ENCODE data around the gene LRMDA. TPM values are rescaled to one million over a fixed set of nuclear protein-coding genes. Genes with fewer than 3 reads are reported as not detected.

The LRMDA gene
- total and polyA plus RNA-seq, 2 donors (not counting 1 experiment from before 2014, with no cell fraction given): 0.12 TPM; not detected in 1

DNA sequence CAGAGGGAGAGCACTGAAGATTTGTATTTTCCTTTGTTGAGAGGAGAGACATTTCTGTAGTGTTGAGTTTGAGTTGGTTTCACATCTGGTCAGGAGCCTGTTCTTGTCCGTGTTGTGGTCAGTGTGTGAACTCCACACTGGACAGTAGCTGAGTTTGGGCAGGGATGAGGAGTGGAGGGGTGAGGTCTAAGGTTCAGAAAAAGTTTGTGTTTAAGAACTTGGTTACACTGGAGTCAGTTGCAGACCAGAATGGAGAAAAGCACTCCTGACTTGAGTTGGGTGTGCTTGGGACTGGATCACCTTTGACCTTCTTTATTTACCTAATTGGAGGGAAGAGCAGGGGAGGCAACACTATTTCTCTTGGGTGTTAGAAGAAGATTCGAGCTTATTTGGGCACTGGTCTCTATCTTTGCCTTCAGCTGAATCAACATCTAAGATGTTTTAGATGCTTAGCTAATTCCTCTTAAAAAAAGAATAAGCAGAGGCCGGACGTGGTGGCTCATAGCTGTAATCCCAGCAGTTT, 8.9 kb downstream of the LRMDA start:
- ChIA-PET CTCF (interaction anchor here (0.6 kb wide), 1 partner anchor 1495 kb away, joined by 3 read pairs; no protein-coding TSS in a partner anchor), POLR2A (no interaction called here)
- Histone ChIP-seq H2AFZ (ENCODE audit: insufficient read depth, low read depth, low read length, poor library complexity, severe bottlenecking) (no peak overlapping the region), H4K20me1 (ENCODE audit: control insufficient read depth, insufficient read depth, low read length, poor library complexity, severe bottlenecking) (no peaks in the 10 kb centered on the region), H3K36me3 (replicated peaks in 1 of 2; ENCODE audit: control extremely low read depth in 1 of 2, control insufficient read depth in 1 of 2, extremely low read depth in 1 of 2, insufficient read depth in 2 of 2, low read length in 1 of 2) (no peaks in the 10 kb centered on the region), H3K27ac (ENCODE audit: low read length in 2 of 2) (no peak overlapping the region), H3K79me2 (ENCODE audit: control insufficient read depth, insufficient read depth, low read length) (no peaks in the 10 kb centered on the region), H3K4me3 (ENCODE audit: control extremely low read depth in 1 of 5, extremely low read depth in 1 of 5, insufficient read depth in 1 of 5, low read depth in 2 of 5, low read length in 4 of 5) (no peak overlapping the region), H3K4me1 (ENCODE audit: control insufficient read depth in 2 of 2, insufficient read depth in 2 of 2, low read length in 2 of 2) (no peaks in the 10 kb centered on the region), H3K27me3 (replicated peaks in 1 of 4; ENCODE audit: control extremely low read depth in 1 of 4, control insufficient read depth in 3 of 4, insufficient read depth in 4 of 4, low read length in 3 of 4) (no peaks in the 10 kb centered on the region), H3K9me3 (ENCODE audit: control extremely low read depth in 1 of 3, control insufficient read depth in 2 of 3, insufficient read depth in 1 of 3, low read length in 2 of 3) (peaks cover 4 to 13% (median 7%) of the 10 kb centered on the region in 3 donors), H3K9ac (ENCODE audit: low read length) (no peak overlapping the region), H3K4me2 (replicated peaks; ENCODE audit: low read depth, low read length, poor library complexity, severe bottlenecking) (no peak overlapping the region)
- peaks cover 10% of the 10 kb centered on the region for H3K9me3 Mint-ChIP-seq (ENCODE audit: insufficient read depth)
- no peaks in the 10 kb centered on the region for H3K4me1 Mint-ChIP-seq
- H3K4me3 Mint-ChIP-seq: no peak overlapping the region
- no peak for ATAC-seq (ENCODE audit: low read depth)
- WGBS (ENCODE audit: insufficient coverage): 94% methylated on average over 4 of the region's 4 CpGs
- H3K27me3 Mint-ChIP-seq: peaks cover 19% of the 10 kb centered on the region
- DNase-seq: no peak
- no peak for TF ChIP-seq EZH2 (IDR thresholded peaks at IDR 0.05; ENCODE audit: borderline replicate concordance, insufficient read depth, low read depth, low read length, poor library complexity, severe bottlenecking)
- TF ChIP-seq, protein P1, sequence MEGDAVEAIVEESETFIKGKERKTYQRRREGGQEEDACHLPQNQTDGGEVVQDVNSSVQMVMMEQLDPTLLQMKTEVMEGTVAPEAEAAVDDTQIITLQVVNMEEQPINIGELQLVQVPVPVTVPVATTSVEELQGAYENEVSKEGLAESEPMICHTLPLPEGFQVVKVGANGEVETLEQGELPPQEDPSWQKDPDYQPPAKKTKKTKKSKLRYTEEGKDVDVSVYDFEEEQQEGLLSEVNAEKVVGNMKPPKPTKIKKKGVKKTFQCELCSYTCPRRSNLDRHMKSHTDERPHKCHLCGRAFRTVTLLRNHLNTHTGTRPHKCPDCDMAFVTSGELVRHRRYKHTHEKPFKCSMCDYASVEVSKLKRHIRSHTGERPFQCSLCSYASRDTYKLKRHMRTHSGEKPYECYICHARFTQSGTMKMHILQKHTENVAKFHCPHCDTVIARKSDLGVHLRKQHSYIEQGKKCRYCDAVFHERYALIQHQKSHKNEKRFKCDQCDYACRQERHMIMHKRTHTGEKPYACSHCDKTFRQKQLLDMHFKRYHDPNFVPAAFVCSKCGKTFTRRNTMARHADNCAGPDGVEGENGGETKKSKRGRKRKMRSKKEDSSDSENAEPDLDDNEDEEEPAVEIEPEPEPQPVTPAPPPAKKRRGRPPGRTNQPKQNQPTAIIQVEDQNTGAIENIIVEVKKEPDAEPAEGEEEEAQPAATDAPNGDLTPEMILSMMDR (IDR thresholded peaks at IDR 0.05): no peak
- intact Hi-C loops (cut with micrococcal nuclease): no loop called here
- no peak overlapping the region for H3K27ac Mint-ChIP-seq

DNA sequence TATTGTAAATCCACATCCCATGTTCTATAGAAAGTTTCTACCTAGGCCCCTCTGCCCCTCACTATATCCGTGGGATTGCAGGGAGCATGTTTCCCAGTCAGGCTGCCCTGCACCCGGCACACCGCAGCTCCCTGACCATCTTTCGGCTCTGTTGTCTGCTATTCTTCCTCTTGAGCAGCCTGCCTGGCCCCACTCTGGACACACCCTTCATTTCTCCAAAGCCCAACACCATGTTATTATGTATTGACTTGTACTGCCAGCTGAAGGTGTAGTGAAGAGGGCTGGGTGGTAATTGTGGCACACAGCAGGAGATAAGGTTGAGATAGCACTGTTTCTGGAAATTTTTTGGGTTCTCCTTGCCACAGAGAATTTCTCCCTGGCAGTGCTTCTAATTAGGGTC, 9.8 kb downstream of the LRMDA start:
- no peak overlapping the region for H2AFZ ChIP-seq (ENCODE audit: insufficient read depth, low read depth, low read length, poor library complexity, severe bottlenecking)
- Mint-ChIP-seq H3K4me3 (no peak overlapping the region), H3K27ac (no peak overlapping the region), H3K4me1 (no peaks in the 10 kb centered on the region), H3K9me3 (ENCODE audit: insufficient read depth) (peaks cover 10% of the 10 kb centered on the region), H3K27me3 (peaks cover 17% of the 10 kb centered on the region)
- TF ChIP-seq EZH2 (IDR thresholded peaks at IDR 0.05; ENCODE audit: borderline replicate concordance, insufficient read depth, low read depth, low read length, poor library complexity, severe bottlenecking): no peak
- intact Hi-C loops (cut with micrococcal nuclease): no loop called here
- POLR2A ChIA-PET: no interaction called here
- DNase-seq: no peak
- H4K20me1 ChIP-seq (ENCODE audit: control insufficient read depth, insufficient read depth, low read length, poor library complexity, severe bottlenecking): no peaks in the 10 kb centered on the region
- H3K36me3 ChIP-seq (replicated peaks in 1 of 2; ENCODE audit: control extremely low read depth in 1 of 2, control insufficient read depth in 1 of 2, extremely low read depth in 1 of 2, insufficient read depth in 2 of 2, low read length in 1 of 2): no peaks in the 10 kb centered on the region
- no peak for ATAC-seq (ENCODE audit: low read depth)
- 88% methylated on average over 1 of the region's 4 CpGs for WGBS (ENCODE audit: insufficient coverage)
- peaks cover 4 to 13% (median 12%) of the 10 kb centered on the region in 3 donors for H3K9me3 ChIP-seq (ENCODE audit: control extremely low read depth in 1 of 3, control insufficient read depth in 2 of 3, insufficient read depth in 1 of 3, low read length in 2 of 3)
- no peaks in the 10 kb centered on the region for H3K27me3 ChIP-seq (replicated peaks in 1 of 4; ENCODE audit: control extremely low read depth in 1 of 4, control insufficient read depth in 3 of 4, insufficient read depth in 4 of 4, low read length in 3 of 4)
- H3K9ac ChIP-seq (ENCODE audit: low read length): no peak overlapping the region
- H3K27ac ChIP-seq (ENCODE audit: low read length in 2 of 2): no peak overlapping the region
- CTCF ChIA-PET: no interaction called here
- no peaks in the 10 kb centered on the region for H3K79me2 ChIP-seq (ENCODE audit: control insufficient read depth, insufficient read depth, low read length)
- no peak overlapping the region for H3K4me3 ChIP-seq (ENCODE audit: control extremely low read depth in 1 of 5, extremely low read depth in 1 of 5, insufficient read depth in 1 of 5, low read depth in 2 of 5, low read length in 4 of 5)
- no peaks in the 10 kb centered on the region for H3K4me1 ChIP-seq (ENCODE audit: control insufficient read depth in 2 of 2, insufficient read depth in 2 of 2, low read length in 2 of 2)
- H3K4me2 ChIP-seq (replicated peaks; ENCODE audit: low read depth, low read length, poor library complexity, severe bottlenecking): no peak overlapping the region
